Measurements from ENCODE around the gene TGFBR2. TPM values are rescaled to one million over a fixed set of nuclear protein-coding genes. Genes with fewer than 3 reads are reported as not detected.

The TGFBR2 gene
- total RNA-seq, 6 donors from 2014 or later: 82.8 to 385 (median 285) TPM

GRCh38 chr3:30719536-30719935 lies 113.1 kb downstream of the TGFBR2 start:
- WGBS, 2 donors: 97 to 98% methylated on average over 3 of the region's 3 CpGs
- no peaks in the 10 kb centered on the region for H3K27me3 ChIP-seq
- ATAC-seq (ENCODE audit: low FRiP score in 2 of 2): no peak

GRCh38 chr3:30720586-30721313 lies 114.3 kb downstream of the TGFBR2 start:
- WGBS, 2 donors: 68 to 71% methylated on average over 5 of the region's 5 CpGs
- Histone ChIP-seq H3K36me3 (no peaks in the 10 kb centered on the region), H3K4me3 (no peak overlapping the region), H3K9me3 (no peaks in the 10 kb centered on the region), H3K27ac (no peak overlapping the region), H3K27me3 (no peaks in the 10 kb centered on the region), H3K4me1 (peaks cover 0 to 7% (median 5%) of the 10 kb centered on the region in 4 donors)
- TF ChIP-seq POLR2AphosphoS5 (IDR thresholded peaks at IDR 0.05): no peak
- no peak for TF ChIP-seq CTCF (IDR thresholded peaks at IDR 0.05)
- TF ChIP-seq EP300 (IDR thresholded peaks at IDR 0.05): no peak
- no peak for TF ChIP-seq POLR2A (IDR thresholded peaks at IDR 0.05)
- DNase-seq (no peak), ATAC-seq (ENCODE audit: low FRiP score in 2 of 2) (no peak)

More at GRCh38 chr3:30719536-30719935, 113.1 kb downstream of the TGFBR2 start:
- H3K36me3 ChIP-seq: no peaks in the 10 kb centered on the region
- TF ChIP-seq CTCF (IDR thresholded peaks at IDR 0.05): no peak
- TF ChIP-seq EP300 (IDR thresholded peaks at IDR 0.05): no peak
- no peak for TF ChIP-seq POLR2A (IDR thresholded peaks at IDR 0.05)
- peaks cover 0 to 7% (median 5%) of the 10 kb centered on the region in 4 donors for H3K4me1 ChIP-seq
- no peak for DNase-seq
- no peak overlapping the region for H3K4me3 ChIP-seq
- H3K27ac ChIP-seq: no peak overlapping the region
- H3K9me3 ChIP-seq: no peaks in the 10 kb centered on the region

GRCh38 chr3:30721314-30721634 lies 114.9 kb downstream of the TGFBR2 start:
- ATAC-seq (ENCODE audit: low FRiP score in 2 of 2): no peak
- TF ChIP-seq CTCF (IDR thresholded peaks at IDR 0.05) (no peak), EP300 (IDR thresholded peaks at IDR 0.05) (no peak), POLR2A (IDR thresholded peaks at IDR 0.05) (no peak), POLR2AphosphoS5 (IDR thresholded peaks at IDR 0.05) (no peak)
- no peak overlapping the region for H3K4me3 ChIP-seq
- no peak overlapping the region for H3K27ac ChIP-seq
- peaks cover 0 to 7% (median 5%) of the 10 kb centered on the region in 4 donors for H3K4me1 ChIP-seq
- H3K36me3 ChIP-seq: no peaks in the 10 kb centered on the region
- H3K27me3 ChIP-seq: no peaks in the 10 kb centered on the region
- no peaks in the 10 kb centered on the region for H3K9me3 ChIP-seq
- WGBS, 2 donors: 53% methylated on average over 2 of the region's 2 CpGs
- DNase-seq: no peak

GRCh38 chr3:30723211-30723610 lies 116.8 kb downstream of the TGFBR2 start:
- no peak for ATAC-seq (ENCODE audit: low FRiP score in 2 of 2)
- Histone ChIP-seq H3K36me3 (no peaks in the 10 kb centered on the region), H3K4me1 (peaks cover 0 to 7% (median 5%) of the 10 kb centered on the region in 4 donors), H3K27ac (no peak overlapping the region), H3K4me3 (no peak overlapping the region), H3K27me3 (no peaks in the 10 kb centered on the region), H3K9me3 (no peaks in the 10 kb centered on the region)
- DNase-seq: no peak
- TF ChIP-seq CTCF (IDR thresholded peaks at IDR 0.05): no peak
- WGBS, 2 donors: 88 to 91% methylated on average over 1 of the region's 1 CpG

GRCh38 chr3:30724863-30725262 lies 118.5 kb downstream of the TGFBR2 start:
- H3K9me3 ChIP-seq: no peaks in the 10 kb centered on the region
- no peak overlapping the region for H3K27ac ChIP-seq
- ATAC-seq (ENCODE audit: low FRiP score in 2 of 2) (no peak), DNase-seq (no peak)
- H3K36me3 ChIP-seq: no peaks in the 10 kb centered on the region
- no peak overlapping the region for H3K4me3 ChIP-seq
- no peaks in the 10 kb centered on the region for H3K27me3 ChIP-seq
- peaks cover 0 to 7% (median 5%) of the 10 kb centered on the region in 4 donors for H3K4me1 ChIP-seq
- 93 to 96% methylated on average over 3 of the region's 3 CpGs for WGBS, 2 donors
- TF ChIP-seq POLR2AphosphoS5 (IDR thresholded peaks at IDR 0.05) (no peak), EP300 (IDR thresholded peaks at IDR 0.05) (no peak), CTCF (IDR thresholded peaks at IDR 0.05) (no peak)
